NK-92 treated with Interleukin-12 subunit alpha and Interleukin-12 subunit beta, amount 100 ng/mL, for 24 hours (cell line): ENCODE results near the gene JAKMIP1.

Source experiments
- DNase-seq: peaks from one replicate; lab custom pipeline; 2025; lab: John Stamatoyannopoulos, UW

JAKMIP1 gene

GRCh38 chr4:6065166-6065565, 135.2 kb downstream of the JAKMIP1 start:
- DNase-seq: no peak

- no peak for DNase-seq
These were observed 136.0 kb downstream of the JAKMIP1 start for GRCh38 chr4:6064383-6064782.

GRCh38 chr4:6063684-6064083, 136.7 kb downstream of the JAKMIP1 start:
- no peak for DNase-seq

- DNase-seq: no peak
These were observed 138.2 kb downstream of the JAKMIP1 start for GRCh38 chr4:6062133-6062532.

GRCh38 chr4:6059375-6059805, 141.0 kb downstream of the JAKMIP1 start:
- no peak for DNase-seq

- DNase-seq: no peak
These were observed 141.6 kb downstream of the JAKMIP1 start for GRCh38 chr4:6058531-6059374.

GRCh38 chr4:6056976-6057766, 143.2 kb downstream of the JAKMIP1 start:
- no peak for DNase-seq

- DNase-seq: no peak
These were observed 144.9 kb downstream of the JAKMIP1 start for GRCh38 chr4:6055436-6055835.

- no peak for DNase-seq
These were observed 145.3 kb downstream of the JAKMIP1 start for GRCh38 chr4:6055030-6055429.

GRCh38 chr4:6054162-6054922, 146.0 kb downstream of the JAKMIP1 start:
- DNase-seq: no peak

GRCh38 chr4:6052679-6053078, 147.7 kb downstream of the JAKMIP1 start:
- DNase-seq: no peak

- no peak for DNase-seq
These were observed 149.8 kb downstream of the JAKMIP1 start for GRCh38 chr4:6050551-6050950.

GRCh38 chr4:6049985-6050384, 150.4 kb downstream of the JAKMIP1 start:
- no peak for DNase-seq

GRCh38 chr4:6049278-6049677, 151.1 kb downstream of the JAKMIP1 start:
- no peak for DNase-seq

- DNase-seq: no peak
These were observed 151.8 kb downstream of the JAKMIP1 start for GRCh38 chr4:6048537-6048936.

- no peak for DNase-seq
These were observed 153.1 kb downstream of the JAKMIP1 start for GRCh38 chr4:6047130-6047673.

- DNase-seq: no peak
These were observed 153.7 kb downstream of the JAKMIP1 start for GRCh38 chr4:6046526-6047129.

- DNase-seq: no peak
These were observed 155.5 kb downstream of the JAKMIP1 start for GRCh38 chr4:6044805-6045204.

- DNase-seq: no peak
These were observed 156.1 kb downstream of the JAKMIP1 start for GRCh38 chr4:6044276-6044675.

- DNase-seq: no peak
These were observed 156.5 kb downstream of the JAKMIP1 start for GRCh38 chr4:6043843-6044242.

GRCh38 chr4:6043188-6043587, 157.2 kb downstream of the JAKMIP1 start:
- DNase-seq: no peak
